Measurements from ENCODE around the gene BBS9.
"Not testable (repeated sequence)": the region's sequence is repeated elsewhere in the genome, so short reads cannot be mapped to it uniquely, and the experiment has no call there.

The BBS9 gene

GRCh38 chr7:33487998-33488682 is 358.8 kb downstream of the BBS9 start:
- DNase-seq = no peak

GRCh38 chr7:33494474-33494873 is 365.1 kb downstream of the BBS9 start:
- no peak for DNase-seq

GRCh38 chr7:33495207-33495606 is 365.8 kb downstream of the BBS9 start:
- no peak for DNase-seq

GRCh38 chr7:33497051-33497450 is 367.7 kb downstream of the BBS9 start:
- DNase-seq = no peak

- no peak for DNase-seq
Measured at GRCh38 chr7:33500703-33501701, 371.6 kb downstream of the BBS9 start.

- no peak for DNase-seq
Measured at GRCh38 chr7:33503014-33503413, 373.6 kb downstream of the BBS9 start.

GRCh38 chr7:33503736-33504135 is 374.4 kb downstream of the BBS9 start:
- no peak for DNase-seq

- DNase-seq = no peak
Measured at GRCh38 chr7:33504266-33504665, 374.9 kb downstream of the BBS9 start.

GRCh38 chr7:33509206-33509605 is 379.8 kb downstream of the BBS9 start:
- no peak for DNase-seq

GRCh38 chr7:33511778-33512177 is 382.4 kb downstream of the BBS9 start:
- DNase-seq = no peak

GRCh38 chr7:33516568-33516967 is 387.2 kb downstream of the BBS9 start:
- no peak for DNase-seq

GRCh38 chr7:33517191-33517590 is 387.8 kb downstream of the BBS9 start:
- no peak for DNase-seq

- not testable (repeated sequence) for DNase-seq
Measured at GRCh38 chr7:33527008-33527407, 397.6 kb downstream of the BBS9 start.

- not testable (repeated sequence) for DNase-seq
Measured at GRCh38 chr7:33527613-33528012, 398.2 kb downstream of the BBS9 start.

GRCh38 chr7:33529070-33529469 is 399.7 kb downstream of the BBS9 start:
- DNase-seq = no peak

- DNase-seq = no peak
Measured at GRCh38 chr7:33530664-33531063, 401.3 kb downstream of the BBS9 start.

- no peak for DNase-seq
Measured at GRCh38 chr7:33531888-33532287, 402.5 kb downstream of the BBS9 start.

GRCh38 chr7:33534833-33535232 is 405.5 kb downstream of the BBS9 start:
- no peak for DNase-seq

- DNase-seq = no peak
Measured at GRCh38 chr7:33535989-33536388, 406.6 kb downstream of the BBS9 start.

- no peak for DNase-seq
Measured at GRCh38 chr7:33536398-33537103, 407.2 kb downstream of the BBS9 start.

GRCh38 chr7:33537104-33537477 is 407.7 kb downstream of the BBS9 start:
- DNase-seq = no peak

GRCh38 chr7:33539198-33539597 is 409.8 kb downstream of the BBS9 start:
- DNase-seq = no peak

Data from hypothalamus (tissue), 51 donors.